ENCODE measurements around the gene SPACA6.

Gene SPACA6

DNA sequence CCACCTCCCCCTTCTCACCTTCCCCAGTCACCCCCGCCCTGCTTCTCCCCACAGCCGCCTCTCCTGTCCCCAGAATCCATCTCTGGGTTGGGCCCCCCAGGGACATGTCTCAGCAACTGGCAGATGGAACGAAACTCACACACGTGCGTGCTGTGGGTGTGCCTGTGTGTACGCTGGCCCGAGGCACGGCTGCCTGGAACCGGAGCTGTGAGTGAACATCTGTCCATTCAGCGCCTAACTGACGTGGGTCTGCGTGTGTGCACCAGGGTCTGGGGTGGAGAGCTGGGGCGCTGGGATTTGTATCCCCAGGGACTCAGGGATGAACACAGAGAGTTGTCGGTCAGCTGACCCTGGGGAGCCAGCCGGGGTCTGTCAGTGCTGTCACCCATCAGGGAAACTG lies 31.4 kb downstream of the SPACA6 start:
- TF ChIP-seq, protein P1, sequence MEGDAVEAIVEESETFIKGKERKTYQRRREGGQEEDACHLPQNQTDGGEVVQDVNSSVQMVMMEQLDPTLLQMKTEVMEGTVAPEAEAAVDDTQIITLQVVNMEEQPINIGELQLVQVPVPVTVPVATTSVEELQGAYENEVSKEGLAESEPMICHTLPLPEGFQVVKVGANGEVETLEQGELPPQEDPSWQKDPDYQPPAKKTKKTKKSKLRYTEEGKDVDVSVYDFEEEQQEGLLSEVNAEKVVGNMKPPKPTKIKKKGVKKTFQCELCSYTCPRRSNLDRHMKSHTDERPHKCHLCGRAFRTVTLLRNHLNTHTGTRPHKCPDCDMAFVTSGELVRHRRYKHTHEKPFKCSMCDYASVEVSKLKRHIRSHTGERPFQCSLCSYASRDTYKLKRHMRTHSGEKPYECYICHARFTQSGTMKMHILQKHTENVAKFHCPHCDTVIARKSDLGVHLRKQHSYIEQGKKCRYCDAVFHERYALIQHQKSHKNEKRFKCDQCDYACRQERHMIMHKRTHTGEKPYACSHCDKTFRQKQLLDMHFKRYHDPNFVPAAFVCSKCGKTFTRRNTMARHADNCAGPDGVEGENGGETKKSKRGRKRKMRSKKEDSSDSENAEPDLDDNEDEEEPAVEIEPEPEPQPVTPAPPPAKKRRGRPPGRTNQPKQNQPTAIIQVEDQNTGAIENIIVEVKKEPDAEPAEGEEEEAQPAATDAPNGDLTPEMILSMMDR (IDR thresholded peaks at IDR 0.05; ENCODE audit: low read depth, low read length) = no peak
- no peak for DNase-seq (ENCODE audit: extremely low read depth, low read depth)

DNA sequence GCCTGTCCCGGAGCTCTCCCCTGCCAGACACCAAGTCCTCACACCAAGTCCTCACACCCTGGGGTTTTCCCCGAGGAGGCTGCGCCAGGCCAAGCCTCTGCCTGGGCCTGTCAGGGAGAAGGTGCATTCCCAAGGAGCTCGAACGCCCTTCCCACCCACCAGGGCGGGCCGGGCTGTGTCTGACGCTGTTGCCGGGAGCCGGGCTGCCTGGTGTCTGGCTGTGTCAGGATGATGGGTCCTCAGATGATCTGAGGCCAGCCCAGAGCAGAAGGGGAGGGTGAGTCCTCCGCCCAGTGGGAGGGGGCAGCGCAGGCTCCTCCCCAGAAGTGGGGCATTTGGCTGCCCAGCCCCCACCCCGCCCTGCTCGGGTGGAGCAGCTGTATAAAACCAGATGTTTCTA lies 32.9 kb downstream of the SPACA6 start:
- TF ChIP-seq, protein P1 (IDR thresholded peaks at IDR 0.05; ENCODE audit: low read depth, low read length) = no peak
- DNase-seq (ENCODE audit: extremely low read depth, low read depth) = peak; percentile 40

DNA sequence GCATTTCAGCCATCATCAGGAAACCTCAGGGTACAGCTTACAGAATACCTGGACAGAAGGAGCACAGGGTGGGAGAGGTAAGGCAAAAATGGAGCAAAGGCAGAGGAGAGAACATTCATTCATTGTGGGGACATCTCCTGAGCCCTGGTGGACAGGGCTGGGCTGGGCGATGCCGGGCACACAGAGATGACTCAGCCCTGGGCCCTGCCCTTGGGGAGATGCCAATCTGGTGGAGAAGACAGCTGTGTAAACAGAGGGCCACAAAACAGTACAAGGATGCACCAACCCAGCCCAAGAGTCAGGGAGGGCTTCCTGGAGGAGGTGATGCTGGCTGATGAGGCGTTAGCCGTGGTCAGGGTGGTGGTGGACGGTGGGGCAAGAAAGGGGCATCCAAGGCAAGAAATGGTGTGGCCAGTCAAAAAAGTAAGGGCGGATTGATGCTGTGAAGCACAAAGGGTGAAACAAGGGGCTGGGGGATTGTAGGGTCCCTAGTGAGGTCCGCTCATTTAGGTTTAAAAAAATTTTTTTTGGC lies 34.3 kb downstream of the SPACA6 start:
- TF ChIP-seq, protein P1 (IDR thresholded peaks at IDR 0.05; ENCODE audit: low read depth, low read length) = no peak
- no peak for DNase-seq (ENCODE audit: extremely low read depth, low read depth)

DNA sequence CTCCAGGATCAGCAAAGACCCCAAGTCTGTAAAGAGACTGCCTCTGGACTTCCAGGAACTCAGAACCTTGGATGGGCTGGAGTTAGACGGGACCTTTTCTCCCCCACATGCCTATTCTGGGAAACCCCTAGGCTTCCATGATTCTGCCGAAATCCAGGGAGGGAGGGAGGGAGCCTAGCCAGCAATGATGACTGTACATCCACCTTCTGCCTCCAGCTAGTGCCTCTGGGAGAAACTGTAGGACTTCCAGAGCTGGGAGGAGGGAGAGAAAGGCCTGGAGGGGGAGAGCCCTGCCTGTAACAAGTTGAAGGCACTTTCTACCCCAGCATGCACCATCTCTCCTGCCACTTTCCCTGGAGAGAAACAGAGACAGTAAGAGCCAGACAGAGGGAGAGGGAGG lies 36.7 kb downstream of the SPACA6 start:
- no peak for DNase-seq (ENCODE audit: extremely low read depth, low read depth)
- TF ChIP-seq, protein P1 (IDR thresholded peaks at IDR 0.05; ENCODE audit: low read depth, low read length) = no peak

DNA sequence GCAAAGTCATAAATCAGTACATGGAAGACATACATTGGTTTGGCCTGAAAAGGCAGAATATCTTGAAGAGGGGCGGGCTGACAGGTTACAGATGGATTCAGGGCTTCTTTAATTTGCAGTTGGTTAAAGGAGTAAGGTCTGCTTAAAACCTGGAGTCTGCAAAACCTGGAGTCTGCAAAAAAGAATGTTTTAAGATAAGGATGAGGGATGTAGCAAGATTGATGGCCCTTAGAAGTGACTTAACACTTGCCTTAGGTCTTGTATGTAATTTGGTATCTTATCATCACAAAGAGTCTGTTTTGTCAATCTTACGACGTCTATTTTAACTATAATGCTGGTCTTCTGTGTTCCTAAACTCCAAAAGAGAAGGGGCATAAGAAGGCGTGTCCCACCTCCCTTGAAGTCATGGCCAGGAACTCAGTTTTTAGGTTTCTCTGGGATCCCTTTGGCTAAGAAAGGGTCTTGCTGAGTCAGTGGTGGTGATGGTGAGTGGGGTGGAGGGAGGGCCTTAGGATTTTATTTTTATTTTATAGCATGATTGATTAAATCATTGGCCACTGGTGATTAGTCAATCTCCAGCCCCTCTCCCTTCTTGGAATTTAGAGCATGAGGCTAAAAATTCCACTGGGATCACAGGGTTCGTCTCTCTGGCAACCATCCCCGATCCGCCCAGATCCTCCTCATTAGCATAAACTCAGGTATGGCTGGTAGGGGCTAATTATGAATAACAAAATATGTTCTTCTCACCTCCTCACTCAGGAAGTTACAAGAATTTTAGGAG lies 40.8 kb downstream of the SPACA6 start:
- TF ChIP-seq, protein P1 (IDR thresholded peaks at IDR 0.05; ENCODE audit: low read depth, low read length) = no peak
- no peak for DNase-seq (ENCODE audit: extremely low read depth, low read depth)

DNA sequence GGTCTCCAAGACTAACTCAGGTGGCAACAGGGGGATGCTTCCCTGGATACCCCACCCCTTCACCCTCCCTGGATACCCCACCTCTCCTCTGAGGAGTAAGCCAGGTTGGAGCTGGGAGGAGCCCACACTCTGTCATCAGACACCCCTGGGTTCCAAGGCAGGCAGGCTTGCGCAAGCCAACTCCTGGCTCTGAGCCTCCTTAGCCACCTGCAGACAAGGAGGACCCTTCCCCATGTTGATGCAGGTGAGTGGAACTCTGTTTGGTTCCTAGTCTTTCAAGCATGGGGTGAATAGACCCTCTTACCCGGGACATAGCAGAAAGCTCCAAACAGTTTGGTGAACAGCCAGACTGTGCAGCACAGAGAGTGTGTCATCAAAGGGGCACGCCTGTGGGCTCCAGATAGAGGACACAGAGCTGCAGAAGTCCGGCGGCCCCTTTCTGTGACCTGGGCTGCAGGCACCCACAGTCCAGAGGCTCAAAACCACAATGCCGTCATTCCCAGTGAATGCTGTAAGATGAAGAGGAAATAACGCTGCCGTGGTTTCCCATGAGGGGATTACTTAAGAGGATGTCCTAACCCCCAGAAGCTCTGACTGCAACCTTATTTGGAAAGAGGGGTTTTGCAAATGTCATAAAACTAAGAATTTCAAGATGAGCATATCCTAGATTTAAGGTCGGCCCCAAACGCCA lies 42.8 kb downstream of the SPACA6 start:
- DNase-seq (ENCODE audit: extremely low read depth, low read depth) = no peak
- TF ChIP-seq, protein P1 (IDR thresholded peaks at IDR 0.05; ENCODE audit: low read depth, low read length) = no peak

DNA sequence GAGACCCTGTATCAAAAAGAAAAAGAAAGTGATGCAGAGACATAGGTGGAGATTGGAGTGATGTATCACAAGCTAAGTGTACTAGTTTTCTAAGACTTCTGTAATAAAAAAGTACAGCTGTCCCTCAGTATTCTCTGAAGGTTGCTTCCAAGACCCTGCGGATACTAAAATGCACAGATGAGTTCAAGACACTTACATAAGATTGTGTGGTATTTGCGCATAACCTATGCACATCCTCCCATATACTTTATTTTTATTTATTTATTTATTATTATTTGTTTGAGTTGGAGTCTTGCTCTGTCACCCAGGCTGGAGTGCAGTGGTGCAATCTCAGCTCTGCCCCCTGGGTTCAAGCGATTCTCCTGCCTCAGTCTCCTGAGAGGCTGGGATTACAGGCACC lies 44.3 kb downstream of the SPACA6 start:
- DNase-seq (ENCODE audit: extremely low read depth, low read depth) = no peak
- TF ChIP-seq, protein P1 (IDR thresholded peaks at IDR 0.05; ENCODE audit: low read depth, low read length) = no peak

Data from AG09319 (cell line).